Tibial artery (tissue), 4 donors: Measurements from ENCODE around the gene CCDC138.

Source experiments
- DNase-seq, 2 donors: peaks; one replicate each; pipeline ENCODE4 v3.0.0-alpha.2; 2019
- H3K27ac ChIP-seq, 2 donors: fragments of 200-600 bp; sonication (generic) in 1 of 2; 1 replicate in 1 of 2; 2 replicates in 1 of 2; pipeline ENCODE4 v1.5.1; 2018 to 2019; ENCODE audit warnings: mild to moderate bottlenecking in 1 of 2
- H3K27me3 ChIP-seq, 2 donors: fragments of 200-600 bp; sonication (generic) in 1 of 2; one replicate each; pipeline versions ENCODE4 v1.5.1 to v1.6.0; 2016 to 2019
- H3K36me3 ChIP-seq, 3 donors: fragments of 200-600 bp; sonication (generic) in 2 of 3; one replicate each; pipeline ENCODE4 v1.5.1; 2016 to 2019; ENCODE audit warnings: mild to moderate bottlenecking in 2 of 3
- H3K4me1 ChIP-seq, 4 donors: fragments of 200-600 bp; sonication (generic) in 2 of 4; 1 replicate in 3 of 4; 2 replicates in 1 of 4; pipeline ENCODE4 v1.5.1; 2016 to 2019
- H3K4me3 ChIP-seq, 2 donors: fragments of 200-600 bp; sonication (generic) in 1 of 2; 1 replicate in 1 of 2; 2 replicates in 1 of 2; pipeline ENCODE4 v1.5.1; 2018 to 2019; ENCODE audit warnings: mild to moderate bottlenecking in 2 of 2
- H3K9me3 ChIP-seq, 3 donors: fragments of 200-600 bp; sonication (generic) in 1 of 3; one replicate each; pipeline ENCODE4 v1.5.1; 2016 to 2019
- intact Hi-C: fragments of 100-400 bp; cut with DNase I; formaldehyde crosslinking; loops from one replicate; pipeline ENCODE4 v1.15.0; 2023; ENCODE audit warnings: low total_unique reads
- TF ChIP-seq, protein P1 (sequence below), 2 experiments: fragments of 200-600 bp in 1 of 2; fragments of 450-650 bp in 1 of 2; IDR thresholded peaks; one replicate each; pipeline ENCODE4 v1.5.1; 2017 to 2019; ENCODE audit warnings: antibody characterized with exemption in 2 of 2, mild to moderate bottlenecking in 1 of 2, moderate library complexity in 1 of 2

The CCDC138 gene

DNA sequence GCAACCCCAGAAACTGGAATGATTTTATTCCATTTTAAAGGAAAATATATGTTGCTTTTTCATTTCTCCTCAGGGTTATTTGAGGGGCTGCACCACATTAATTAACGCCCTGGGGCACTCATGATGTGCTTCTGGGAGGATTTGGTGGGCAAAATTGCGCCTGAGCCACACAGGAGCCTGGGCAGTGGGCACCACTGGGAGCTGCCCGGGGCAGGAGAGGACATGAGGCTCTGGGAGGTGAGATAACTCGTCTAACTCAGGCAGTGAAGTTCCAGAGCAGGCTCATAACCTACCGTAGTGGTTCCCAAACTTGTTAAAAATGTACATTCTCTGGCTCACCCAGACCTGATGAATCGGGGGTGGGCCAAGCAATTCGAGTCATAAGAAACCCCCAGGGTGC lies 134.1 kb downstream of the CCDC138 start:
- no peaks in the 10 kb centered on the region for H3K36me3 ChIP-seq
- no peaks in the 10 kb centered on the region for H3K9me3 ChIP-seq
- no peak overlapping the region for H3K4me3 ChIP-seq
- H3K4me1 ChIP-seq = no peaks in the 10 kb centered on the region
- TF ChIP-seq, protein P1, sequence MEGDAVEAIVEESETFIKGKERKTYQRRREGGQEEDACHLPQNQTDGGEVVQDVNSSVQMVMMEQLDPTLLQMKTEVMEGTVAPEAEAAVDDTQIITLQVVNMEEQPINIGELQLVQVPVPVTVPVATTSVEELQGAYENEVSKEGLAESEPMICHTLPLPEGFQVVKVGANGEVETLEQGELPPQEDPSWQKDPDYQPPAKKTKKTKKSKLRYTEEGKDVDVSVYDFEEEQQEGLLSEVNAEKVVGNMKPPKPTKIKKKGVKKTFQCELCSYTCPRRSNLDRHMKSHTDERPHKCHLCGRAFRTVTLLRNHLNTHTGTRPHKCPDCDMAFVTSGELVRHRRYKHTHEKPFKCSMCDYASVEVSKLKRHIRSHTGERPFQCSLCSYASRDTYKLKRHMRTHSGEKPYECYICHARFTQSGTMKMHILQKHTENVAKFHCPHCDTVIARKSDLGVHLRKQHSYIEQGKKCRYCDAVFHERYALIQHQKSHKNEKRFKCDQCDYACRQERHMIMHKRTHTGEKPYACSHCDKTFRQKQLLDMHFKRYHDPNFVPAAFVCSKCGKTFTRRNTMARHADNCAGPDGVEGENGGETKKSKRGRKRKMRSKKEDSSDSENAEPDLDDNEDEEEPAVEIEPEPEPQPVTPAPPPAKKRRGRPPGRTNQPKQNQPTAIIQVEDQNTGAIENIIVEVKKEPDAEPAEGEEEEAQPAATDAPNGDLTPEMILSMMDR (IDR thresholded peaks at IDR 0.05) = no peak
- H3K27ac ChIP-seq = no peak overlapping the region
- H3K27me3 ChIP-seq = peaks cover 0 to 9% of the 10 kb centered on the region in 2 donors
- intact Hi-C loops = loop anchor here (10.0 kb wide), 1 partner anchor 594 kb away; no protein-coding TSS in a partner anchor
- DNase-seq = peak in 1 of 2 donors; percentile 25

DNA sequence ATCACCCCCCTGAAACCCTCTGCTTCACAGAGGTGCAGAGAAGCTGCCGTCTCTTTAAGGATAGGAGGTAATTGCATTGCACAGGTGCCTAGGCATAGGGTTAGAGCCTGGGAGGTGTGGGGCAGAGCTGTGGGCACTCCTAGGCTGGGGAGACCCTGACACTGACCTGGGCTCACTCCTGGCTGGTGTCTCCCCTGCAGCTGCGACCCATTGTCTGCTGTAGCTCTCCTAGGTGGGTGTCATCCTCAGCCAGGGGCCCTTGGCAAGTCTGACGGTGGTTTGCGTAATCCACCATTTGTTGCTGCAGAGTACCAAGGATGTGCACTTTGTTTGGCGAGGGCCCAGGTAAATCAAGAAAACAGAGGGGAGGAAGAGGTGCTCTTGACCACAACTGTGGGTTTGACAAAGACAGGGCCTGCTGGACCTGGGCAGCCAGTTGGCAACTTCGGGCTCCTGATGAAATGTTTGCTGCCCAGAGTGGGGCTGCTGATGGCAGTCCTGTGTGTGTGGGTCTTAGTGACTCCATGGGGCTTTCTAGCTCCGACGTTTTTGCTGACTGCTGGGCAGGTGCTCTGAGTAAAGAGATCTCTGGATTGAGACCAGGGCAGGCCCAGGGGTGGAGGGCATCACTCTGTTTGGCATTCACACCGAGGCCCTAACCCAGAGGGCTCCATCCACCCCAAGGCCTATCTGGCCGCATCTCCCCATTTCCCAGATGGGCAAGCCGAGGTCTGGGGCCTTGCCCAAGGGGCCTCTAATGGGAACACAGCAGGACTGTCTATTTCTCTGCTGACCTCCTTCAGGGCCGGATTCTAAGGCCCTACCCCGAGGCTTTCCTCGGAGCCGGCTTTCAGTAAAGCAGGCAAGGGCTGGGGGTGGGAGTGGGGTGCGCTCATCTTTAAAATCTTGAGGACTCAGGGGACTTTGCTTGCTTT lies 134.8 kb downstream of the CCDC138 start:
- Histone ChIP-seq H3K27me3 (peaks cover 0 to 9% of the 10 kb centered on the region in 2 donors), H3K36me3 (no peaks in the 10 kb centered on the region), H3K4me3 (no peak overlapping the region), H3K27ac (no peak overlapping the region), H3K4me1 (no peaks in the 10 kb centered on the region), H3K9me3 (no peaks in the 10 kb centered on the region)
- TF ChIP-seq, protein P1 (IDR thresholded peaks at IDR 0.05) = no peak
- peak in 1 of 2 donors; percentile 29 for DNase-seq
- intact Hi-C loops = loop anchor here (10.0 kb wide), 1 partner anchor 593 kb away; no protein-coding TSS in a partner anchor

DNA sequence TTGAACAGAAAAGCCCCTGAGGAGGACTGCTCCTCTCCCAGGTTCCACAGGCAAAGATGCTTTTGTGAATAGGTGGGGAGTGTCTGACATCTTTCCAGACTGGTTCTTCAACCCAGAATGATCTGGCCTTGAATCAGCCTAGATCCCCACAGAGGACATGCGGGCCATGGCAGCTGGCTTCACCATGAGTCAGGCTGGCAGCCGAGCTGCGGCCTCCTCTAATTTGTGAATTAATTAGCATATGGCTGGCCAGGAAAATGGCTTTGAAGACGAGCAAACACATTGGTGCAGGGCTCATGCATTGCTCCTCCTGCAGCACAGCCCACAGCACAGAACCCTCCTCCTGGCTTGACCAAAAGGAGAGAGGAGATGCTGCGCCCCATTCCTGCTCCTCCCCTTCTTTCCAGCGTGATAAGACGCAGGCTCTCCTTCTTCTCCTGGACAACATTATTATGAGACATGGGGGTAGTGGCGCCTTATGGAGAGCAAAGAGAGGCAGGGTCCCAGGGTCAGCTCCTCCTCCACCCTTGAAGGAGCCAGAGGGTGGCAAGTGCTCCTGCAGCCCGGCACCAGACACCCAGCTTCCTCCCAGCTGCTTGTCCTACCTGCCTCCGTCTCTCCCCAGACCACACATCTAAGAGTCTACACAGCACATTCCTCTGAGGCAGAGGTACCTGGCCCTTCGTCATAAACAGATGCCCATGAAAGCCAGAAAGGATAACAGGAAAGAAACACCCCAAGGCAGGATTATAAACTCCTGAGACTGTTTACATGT lies 135.8 kb downstream of the CCDC138 start:
- TF ChIP-seq, protein P1 (IDR thresholded peaks at IDR 0.05) = no peak
- H3K27ac ChIP-seq = no peak overlapping the region

DNA sequence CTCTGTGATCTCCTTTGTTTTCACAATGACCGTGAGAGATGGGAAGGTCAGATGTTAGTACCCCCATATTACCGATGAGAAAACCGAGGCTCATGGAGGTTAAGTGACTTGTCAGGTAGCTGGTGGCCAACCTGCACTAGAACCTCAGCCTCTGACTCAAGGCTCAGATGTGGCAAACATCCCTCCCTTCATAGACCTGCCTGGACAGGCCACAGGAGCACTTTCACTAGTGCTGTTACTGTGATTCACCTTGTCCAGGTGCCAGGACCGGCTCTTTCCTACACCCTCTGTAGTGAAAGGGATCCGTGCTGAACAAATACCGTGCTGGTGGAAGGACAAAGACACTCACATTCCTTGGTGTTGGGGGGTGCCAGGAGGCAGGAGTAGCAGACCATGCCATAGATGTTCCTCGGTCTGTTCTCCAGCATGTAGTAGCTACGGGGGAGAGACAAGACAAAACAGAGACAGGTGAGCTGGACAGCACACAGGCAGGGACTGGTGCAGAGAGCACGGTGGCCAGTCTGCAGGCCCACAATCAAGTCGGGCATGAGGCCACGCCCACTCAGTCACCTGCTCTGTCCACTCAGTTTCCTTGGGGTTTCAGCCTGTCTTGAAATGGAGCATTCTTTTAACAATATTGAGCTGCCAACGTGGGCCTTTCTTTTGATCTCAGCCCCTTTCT lies 136.6 kb downstream of the CCDC138 start:
- Histone ChIP-seq H3K27me3 (peaks cover 0 to 9% of the 10 kb centered on the region in 2 donors), H3K27ac (no peak overlapping the region), H3K9me3 (no peaks in the 10 kb centered on the region), H3K4me3 (no peak overlapping the region), H3K4me1 (no peaks in the 10 kb centered on the region), H3K36me3 (no peaks in the 10 kb centered on the region)
- peak in 1 of 2 donors; percentile 42 for DNase-seq
- intact Hi-C loops = loop anchor here (10.0 kb wide), 1 partner anchor 592 kb away; no protein-coding TSS in a partner anchor
- TF ChIP-seq, protein P1 (IDR thresholded peaks at IDR 0.05) = no peak

More for the DNA sequence above, 135.8 kb downstream of the CCDC138 start:
- Histone ChIP-seq H3K27me3 (peaks cover 0 to 9% of the 10 kb centered on the region in 2 donors), H3K4me3 (no peak overlapping the region), H3K36me3 (no peaks in the 10 kb centered on the region), H3K9me3 (no peaks in the 10 kb centered on the region), H3K4me1 (no peaks in the 10 kb centered on the region)
- peak in 1 of 2 donors; percentile 51 for DNase-seq
- intact Hi-C loops = loop anchor here (10.0 kb wide), 1 partner anchor 592 kb away; no protein-coding TSS in a partner anchor
